ENCODE data around the gene FNDC3B.

FNDC3B gene

GRCh38 chr3:172311217-172311616, 271.8 kb downstream of the FNDC3B start:
- TF ChIP-seq SIN3A (IDR thresholded peaks at IDR 0.05; ENCODE audit: borderline replicate concordance, insufficient read depth, low read length), result no peak
- no peak for TF ChIP-seq POLR2AphosphoS5 (IDR thresholded peaks at IDR 0.05; ENCODE audit: low read depth, low read length)
- TF ChIP-seq REST (IDR thresholded peaks at IDR 0.05; ENCODE audit: insufficient read depth in 1 of 2, low read depth in 2 of 2, low read length in 2 of 2), result no peak
- no peak for TF ChIP-seq FOXP2 (optimal IDR thresholded peaks at IDR 0.05; ENCODE audit: borderline replicate concordance, extremely low read depth, extremely low read length, insufficient read depth)
- TF ChIP-seq TAF1 (IDR thresholded peaks at IDR 0.05; ENCODE audit: borderline replicate concordance, insufficient read depth, low read length), result no peak

GRCh38 chr3:172312001-172312400, 272.6 kb downstream of the FNDC3B start:
- TF ChIP-seq REST (IDR thresholded peaks at IDR 0.05; ENCODE audit: insufficient read depth in 1 of 2, low read depth in 2 of 2, low read length in 2 of 2), result no peak
- no peak for TF ChIP-seq POLR2AphosphoS5 (IDR thresholded peaks at IDR 0.05; ENCODE audit: low read depth, low read length)
- no peak for TF ChIP-seq FOXP2 (optimal IDR thresholded peaks at IDR 0.05; ENCODE audit: borderline replicate concordance, extremely low read depth, extremely low read length, insufficient read depth)
- TF ChIP-seq SIN3A (IDR thresholded peaks at IDR 0.05; ENCODE audit: borderline replicate concordance, insufficient read depth, low read length), result no peak
- no peak for TF ChIP-seq TAF1 (IDR thresholded peaks at IDR 0.05; ENCODE audit: borderline replicate concordance, insufficient read depth, low read length)

GRCh38 chr3:172312711-172313110, 273.3 kb downstream of the FNDC3B start:
- no peak for TF ChIP-seq POLR2AphosphoS5 (IDR thresholded peaks at IDR 0.05; ENCODE audit: low read depth, low read length)
- TF ChIP-seq SIN3A (IDR thresholded peaks at IDR 0.05; ENCODE audit: borderline replicate concordance, insufficient read depth, low read length), result no peak
- no peak for TF ChIP-seq TAF1 (IDR thresholded peaks at IDR 0.05; ENCODE audit: borderline replicate concordance, insufficient read depth, low read length)
- TF ChIP-seq FOXP2 (optimal IDR thresholded peaks at IDR 0.05; ENCODE audit: borderline replicate concordance, extremely low read depth, extremely low read length, insufficient read depth), result no peak
- TF ChIP-seq REST (IDR thresholded peaks at IDR 0.05; ENCODE audit: insufficient read depth in 1 of 2, low read depth in 2 of 2, low read length in 2 of 2), result no peak

- TF ChIP-seq POLR2AphosphoS5 (IDR thresholded peaks at IDR 0.05; ENCODE audit: low read depth, low read length) (no peak), REST (IDR thresholded peaks at IDR 0.05; ENCODE audit: insufficient read depth in 1 of 2, low read depth in 2 of 2, low read length in 2 of 2) (no peak), SIN3A (IDR thresholded peaks at IDR 0.05; ENCODE audit: borderline replicate concordance, insufficient read depth, low read length) (no peak), TAF1 (IDR thresholded peaks at IDR 0.05; ENCODE audit: borderline replicate concordance, insufficient read depth, low read length) (no peak), FOXP2 (optimal IDR thresholded peaks at IDR 0.05; ENCODE audit: borderline replicate concordance, extremely low read depth, extremely low read length, insufficient read depth) (no peak)
Observed at GRCh38 chr3:172313671-172314070, 274.3 kb downstream of the FNDC3B start.

Data from PFSK-1 (cell line).